Activated naive CD4-positive, alpha-beta T cell treated with anti-CD3 and anti-CD28 coated beads for 36 hours (primary cell): ENCODE data around the gene PRR11. TPM values are rescaled to one million over a fixed set of nuclear protein-coding genes. Genes with fewer than 3 reads are reported as not detected.
"Not testable (repeated sequence)": the region's sequence is repeated elsewhere in the genome, so short reads cannot be mapped to it uniquely, and the experiment has no call there.

Experiments used
- CTCF ChIA-PET: fragments of 350-600 bp; sonication (Branson Sonifier 250); formaldehyde crosslinking; loops from one replicate; lab custom pipeline; 2021; ENCODE audit warnings: antibody characterized with exemption; lab: Charles Lee
- DNase-seq: peaks from one replicate; pipeline ENCODE4 v3.0.0-alpha.2; 2020
- H3K27ac Mint-ChIP-seq: one replicate; pipeline ENCODE4 v1.8.0; 2021; ENCODE audit warnings: mild to moderate bottlenecking, mixed read lengths
- H3K27me3 Mint-ChIP-seq: one replicate; pipeline ENCODE4 v1.8.0; 2021; ENCODE audit warnings: low read depth, mixed read lengths
- H3K36me3 Mint-ChIP-seq: one replicate; pipeline ENCODE4 v1.8.0; 2021; ENCODE audit warnings: low read depth, mixed read lengths
- H3K4me1 Mint-ChIP-seq: one replicate; pipeline ENCODE4 v1.8.0; 2021; ENCODE audit warnings: low read depth, mixed read lengths
- H3K4me3 Mint-ChIP-seq: one replicate; pipeline ENCODE4 v1.8.0; 2021; ENCODE audit warnings: mild to moderate bottlenecking, moderate library complexity, mixed read lengths
- H3K9me3 Mint-ChIP-seq: one replicate; pipeline ENCODE4 v1.8.0; 2021; ENCODE audit warnings: mixed read lengths
- intact Hi-C: fragments of 100-400 bp; cut with micrococcal nuclease; formaldehyde crosslinking; loops from one replicate; pipeline ENCODE4 v1.15.1; 2023
- total RNA-seq, 2 experiments: library from RNA; stranded (reverse); gene quantifications; one replicate each; pipeline ENCODE4 v1.2.3, GENCODE V29; 2021

PRR11 gene
- total RNA-seq, 2 experiments from 2014 or later = 77.4 to 82.1 TPM

GRCh38 chr17:59154292-59154720 is 1.2 kb upstream of the PRR11 start:
- Mint-ChIP-seq H3K27me3 (no peaks in the 10 kb centered on the region), H3K9me3 (no peaks in the 10 kb centered on the region), H3K4me1 (peaks cover 35% of the 10 kb centered on the region), H3K27ac (no peak overlapping the region), H3K36me3 (peaks cover 10% of the 10 kb centered on the region), H3K4me3 (no peak overlapping the region)
- CTCF ChIA-PET = no interaction called here
- intact Hi-C loops = loop anchor here (2.0 kb wide), 3 partner anchors 464 to 1372 kb away; partner anchors contain the start of genes APPBP2 and CLTC
- peak; percentile 71 for DNase-seq

DNA sequence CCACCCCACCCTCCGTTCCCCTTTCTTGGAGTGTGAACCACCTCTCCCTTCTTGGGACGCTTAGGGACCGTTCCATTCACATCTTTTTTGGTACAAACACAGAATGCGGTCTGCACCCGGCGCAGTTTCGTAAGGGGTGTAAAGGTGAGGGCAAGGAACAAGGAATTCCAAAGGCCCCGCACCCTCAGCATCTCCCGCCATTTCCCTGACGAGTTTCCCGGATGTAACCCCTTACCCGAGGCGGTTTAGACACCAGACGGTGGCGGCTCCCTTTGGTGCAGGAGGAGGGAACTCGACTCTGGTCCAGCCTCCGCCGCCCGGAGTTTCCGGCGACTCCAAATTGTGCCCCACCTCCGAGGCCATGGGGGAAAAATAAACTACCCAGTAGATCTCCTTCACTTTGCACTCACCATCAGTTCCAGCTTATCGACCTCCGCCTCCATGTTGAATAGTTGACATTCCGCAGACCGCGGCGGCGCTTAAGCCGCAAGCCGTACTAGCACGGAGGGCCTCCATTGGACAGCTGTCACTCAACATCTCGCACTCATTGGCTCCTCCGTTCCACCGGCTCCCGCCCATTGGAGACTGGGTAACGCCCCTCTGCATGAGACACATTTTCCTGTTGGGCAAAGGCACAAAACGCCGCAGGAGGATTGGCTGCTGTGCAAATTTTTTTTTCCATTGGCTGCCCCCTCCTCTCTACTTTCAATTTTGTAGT is 666 bp upstream of the PRR11 start, which contains the start of gene SKA2:
Gene SKA2, minus strand, starts transcription at position 466 of the 718 bp plus-strand sequence. Its CDS starts 23 bp downstream, at position 443.
- peak; percentile 99 for DNase-seq
- Mint-ChIP-seq H3K36me3 (peaks cover 10% of the 10 kb centered on the region), H3K4me1 (peaks cover 29% of the 10 kb centered on the region), H3K9me3 (no peaks in the 10 kb centered on the region), H3K27ac (no peak within 1 kb of the TSS), H3K4me3 (no peak within 1 kb of the TSS), H3K27me3 (no peaks in the 10 kb centered on the region)
- CTCF ChIA-PET = interaction anchor here (0.5 to 0.9 kb wide), 3 partner anchors 46 to 58 kb away, joined by 3 read pairs; partner anchors contain the start of gene TRIM37
- intact Hi-C loops = loop anchor here (1.0 to 5.0 kb wide), 16 partner anchors 49 to 1522 kb away; partner anchors contain the start of genes APPBP2, BCAS3, CLTC and DHX40

DNA sequence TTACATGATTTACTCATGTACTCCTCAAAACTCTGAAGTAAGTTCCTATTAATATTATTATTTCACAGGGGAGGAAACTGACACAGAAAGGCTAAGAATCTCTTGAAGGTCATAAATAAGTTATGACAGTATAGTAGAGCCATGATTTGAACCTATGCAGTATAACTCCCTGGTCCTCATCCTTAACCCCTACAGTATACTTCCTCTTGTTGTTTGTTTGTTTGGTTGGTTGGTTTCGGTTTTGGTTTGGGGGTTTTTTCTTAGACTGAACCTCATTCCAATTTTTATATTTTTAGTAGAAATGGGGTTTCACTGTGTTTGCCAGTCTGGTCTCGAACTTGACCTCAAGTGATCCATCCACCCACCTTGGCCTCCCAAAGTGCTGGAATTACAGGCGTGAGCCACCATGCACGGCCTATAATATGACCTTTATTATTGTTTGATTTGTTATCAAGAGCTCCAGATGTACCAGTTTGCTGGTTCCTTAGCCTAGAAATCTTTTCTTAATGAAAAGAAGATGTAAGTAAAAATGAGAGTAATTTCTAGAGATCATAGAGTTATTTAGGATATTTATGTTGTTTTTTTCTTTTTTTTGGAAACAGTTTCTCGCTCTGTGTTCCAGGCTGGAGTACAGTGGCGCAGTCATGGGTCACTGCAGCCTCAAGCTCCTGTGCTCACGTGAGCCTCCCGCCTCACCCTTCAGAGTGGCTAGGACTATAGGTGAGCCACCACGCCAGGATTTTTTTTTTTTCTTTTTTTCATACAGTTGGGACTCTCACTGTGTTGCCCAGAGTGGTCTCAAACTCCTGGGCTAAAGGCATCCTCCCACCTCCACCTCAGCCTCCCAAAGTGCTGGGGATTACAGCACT is 4.8 kb downstream of the PRR11 start:
- Mint-ChIP-seq H3K4me3 (no peak overlapping the region), H3K27ac (no peak overlapping the region), H3K9me3 (no peaks in the 10 kb centered on the region), H3K36me3 (no peaks in the 10 kb centered on the region), H3K27me3 (no peaks in the 10 kb centered on the region), H3K4me1 (peaks cover 2% of the 10 kb centered on the region)
- CTCF ChIA-PET = interaction anchor here (0.6 to 0.7 kb wide), 2 partner anchors 346 to 399 kb away, joined by 3 to 4 read pairs; no protein-coding TSS in a partner anchor
- no peak for DNase-seq
- intact Hi-C loops = no loop called here

DNA sequence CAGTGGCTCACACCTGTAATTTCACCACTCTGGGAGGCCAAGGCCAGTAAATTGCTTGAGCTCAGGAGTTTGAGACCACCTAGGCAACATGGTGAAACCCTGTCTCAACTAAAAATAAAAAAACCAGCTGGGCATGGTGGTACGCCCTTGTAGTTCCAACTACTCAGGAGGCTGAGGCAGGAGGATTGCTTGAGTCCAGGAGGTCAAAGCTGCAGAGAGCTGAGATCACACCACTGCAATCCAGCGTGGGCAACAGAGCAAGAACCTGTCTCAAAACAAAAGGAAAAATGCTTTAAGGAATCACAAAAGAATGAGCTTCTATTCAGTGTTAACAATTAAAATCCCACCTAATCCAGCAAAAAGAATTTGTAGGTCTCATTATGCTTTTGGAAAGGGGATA is 5.9 kb downstream of the PRR11 start:
- Mint-ChIP-seq H3K9me3 (no peaks in the 10 kb centered on the region), H3K4me3 (no peak overlapping the region), H3K36me3 (no peaks in the 10 kb centered on the region), H3K27me3 (no peaks in the 10 kb centered on the region), H3K4me1 (no peaks in the 10 kb centered on the region), H3K27ac (no peak overlapping the region)
- CTCF ChIA-PET = interaction anchor here (0.6 to 0.7 kb wide), 2 partner anchors 347 to 398 kb away, joined by 3 to 4 read pairs; no protein-coding TSS in a partner anchor
- intact Hi-C loops = no loop called here
- DNase-seq = no peak

DNA sequence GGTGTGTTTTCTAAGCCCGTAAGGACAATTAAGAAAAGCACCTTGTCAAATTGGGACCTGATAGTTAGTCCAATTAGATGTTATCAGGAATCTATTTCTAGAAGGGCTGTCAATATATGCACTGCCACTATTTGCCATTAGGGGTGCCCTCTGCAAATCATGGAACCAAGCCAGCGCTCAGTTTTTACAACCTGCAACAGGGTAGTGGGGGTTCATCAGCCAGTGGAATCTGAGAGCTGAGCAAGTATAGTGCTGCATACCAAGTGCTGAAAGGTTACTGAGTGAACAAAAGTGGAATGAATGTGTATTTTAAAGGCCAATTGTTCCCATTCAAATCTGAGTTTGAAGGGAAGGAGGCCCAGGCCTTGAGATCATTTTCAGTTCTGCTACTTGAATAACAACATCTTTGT is 10.4 kb downstream of the PRR11 start:
- no peaks in the 10 kb centered on the region for H3K9me3 Mint-ChIP-seq
- CTCF ChIA-PET = interaction anchor here (0.7 to 1.9 kb wide), 4 partner anchors 10 to 44 kb away, joined by 3 read pairs; partner anchors contain the start of genes PRR11 and SMG8
- H3K36me3 Mint-ChIP-seq = peaks cover 3% of the 10 kb centered on the region
- no peak overlapping the region for H3K4me3 Mint-ChIP-seq
- H3K27me3 Mint-ChIP-seq = no peaks in the 10 kb centered on the region
- no peak overlapping the region for H3K27ac Mint-ChIP-seq
- intact Hi-C loops = no loop called here
- peaks cover 3% of the 10 kb centered on the region for H3K4me1 Mint-ChIP-seq
- DNase-seq = peak; percentile 44

GRCh38 chr17:59167571-59168001 is 12.0 kb downstream of the PRR11 start:
- no peak overlapping the region for H3K4me3 Mint-ChIP-seq
- no peak overlapping the region for H3K27ac Mint-ChIP-seq
- peak; percentile 14 for DNase-seq
- CTCF ChIA-PET = no interaction called here
- no peaks in the 10 kb centered on the region for H3K9me3 Mint-ChIP-seq
- H3K27me3 Mint-ChIP-seq = no peaks in the 10 kb centered on the region
- intact Hi-C loops = no loop called here
- H3K4me1 Mint-ChIP-seq = peaks cover 3% of the 10 kb centered on the region
- peaks cover 3% of the 10 kb centered on the region for H3K36me3 Mint-ChIP-seq

DNA sequence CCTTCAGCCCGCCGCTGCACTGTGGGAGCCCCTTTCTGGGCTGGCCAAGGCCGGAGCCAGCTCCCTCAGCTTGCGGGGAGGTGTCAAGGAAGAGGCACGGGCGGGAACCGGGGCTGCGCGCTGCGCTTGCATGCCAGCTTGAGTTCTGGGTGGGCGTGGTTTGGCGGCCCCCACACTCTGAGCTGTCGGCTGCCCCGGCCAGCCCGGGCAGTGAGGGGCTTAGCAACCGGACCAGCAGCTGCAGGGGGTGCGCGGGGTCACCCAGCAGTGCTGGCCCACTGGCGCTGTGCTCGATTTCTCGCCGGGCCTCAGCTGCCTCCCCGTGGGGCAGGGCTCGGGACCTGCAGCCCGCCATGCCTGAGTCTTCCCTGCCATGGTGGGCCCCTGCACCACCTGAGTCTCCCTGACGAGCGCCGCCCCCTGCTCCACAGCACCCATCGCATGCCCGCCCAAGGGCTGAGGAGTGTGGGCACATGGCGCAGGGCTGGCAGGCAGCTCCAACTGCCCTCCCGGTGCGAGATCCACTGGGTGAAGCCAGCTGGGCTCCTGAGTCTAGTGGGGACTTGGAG is 17.0 kb downstream of the PRR11 start:
- Mint-ChIP-seq H3K9me3 (no peaks in the 10 kb centered on the region), H3K4me1 (peaks cover 3% of the 10 kb centered on the region), H3K27ac (no peak overlapping the region), H3K36me3 (peaks cover 10% of the 10 kb centered on the region), H3K4me3 (no peak overlapping the region), H3K27me3 (no peaks in the 10 kb centered on the region)
- intact Hi-C loops = no loop called here
- CTCF ChIA-PET = no interaction called here
- DNase-seq = no peak

DNA sequence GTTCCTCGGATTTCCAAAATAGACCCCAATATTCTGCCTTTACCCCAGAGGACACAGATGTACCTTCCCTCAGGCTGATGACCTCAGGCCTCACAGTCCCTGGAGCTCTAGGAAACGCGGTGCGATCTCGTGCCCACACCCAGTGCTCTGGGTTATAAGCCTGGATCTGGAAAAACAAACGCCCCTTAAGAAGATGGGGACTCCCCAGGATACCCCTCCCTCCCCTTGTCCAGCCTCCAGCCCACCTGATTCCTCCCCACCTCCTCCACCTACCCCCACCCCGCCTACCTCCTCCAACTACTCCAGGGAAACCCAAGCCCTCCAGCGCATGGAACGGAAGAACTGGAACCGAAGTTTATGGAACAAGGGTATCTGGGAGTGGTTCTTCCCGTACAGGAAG is 19.1 kb downstream of the PRR11 start:
- H3K4me3 Mint-ChIP-seq = no peak overlapping the region
- H3K9me3 Mint-ChIP-seq = no peaks in the 10 kb centered on the region
- DNase-seq = no peak
- no peaks in the 10 kb centered on the region for H3K4me1 Mint-ChIP-seq
- H3K36me3 Mint-ChIP-seq = peaks cover 10% of the 10 kb centered on the region
- intact Hi-C loops = no loop called here
- H3K27ac Mint-ChIP-seq = no peak overlapping the region
- CTCF ChIA-PET = no interaction called here
- no peaks in the 10 kb centered on the region for H3K27me3 Mint-ChIP-seq

- Mint-ChIP-seq H3K27me3 (no peaks in the 10 kb centered on the region), H3K36me3 (peaks cover 10% of the 10 kb centered on the region), H3K4me3 (no peak overlapping the region), H3K27ac (no peak overlapping the region), H3K4me1 (no peaks in the 10 kb centered on the region), H3K9me3 (no peaks in the 10 kb centered on the region)
- intact Hi-C loops = no loop called here
- no peak for DNase-seq
- CTCF ChIA-PET = no interaction called here
Measured at GRCh38 chr17:59175076-59175475, 19.5 kb downstream of the PRR11 start.

DNA sequence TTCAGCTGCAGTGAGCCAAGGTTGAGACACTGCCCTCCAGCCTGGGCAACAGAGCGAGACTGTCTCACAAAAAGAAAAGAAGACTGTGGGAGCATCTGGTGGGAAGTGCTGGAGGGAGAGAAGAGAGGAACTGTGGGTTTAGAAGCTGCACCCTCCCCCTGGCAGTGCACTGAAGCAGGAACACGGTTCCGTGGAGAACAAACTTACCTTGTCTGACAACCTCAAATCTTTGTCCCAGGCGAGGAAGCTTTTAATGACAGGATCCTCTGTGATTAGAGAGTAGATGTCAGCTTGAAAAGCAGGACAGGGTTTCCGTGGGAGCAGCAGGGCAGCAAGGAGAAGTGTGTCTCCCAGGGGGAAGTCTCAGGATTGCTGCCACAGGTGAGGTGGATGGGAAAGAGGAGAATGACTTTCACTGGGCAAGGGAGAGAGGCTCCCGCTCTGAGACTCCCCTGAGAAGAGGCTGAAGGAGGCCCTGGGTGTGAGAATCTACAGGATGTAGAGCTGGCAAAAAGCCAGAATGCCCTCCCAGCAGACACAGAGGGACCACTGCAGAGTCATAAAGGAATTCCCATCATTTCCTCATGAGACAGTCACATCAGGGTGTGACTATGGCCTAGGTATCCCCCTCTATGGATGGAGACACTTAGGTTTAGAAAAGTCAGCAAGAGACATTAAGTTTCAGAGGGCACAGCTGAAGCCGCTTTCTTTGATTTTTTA is 22.9 kb downstream of the PRR11 start:
- intact Hi-C loops = no loop called here
- Mint-ChIP-seq H3K27me3 (no peaks in the 10 kb centered on the region), H3K36me3 (peaks cover 6% of the 10 kb centered on the region), H3K4me3 (no peak overlapping the region), H3K9me3 (no peaks in the 10 kb centered on the region), H3K4me1 (no peaks in the 10 kb centered on the region), H3K27ac (no peak overlapping the region)
- DNase-seq = no peak
- CTCF ChIA-PET = no interaction called here

GRCh38 chr17:59179601-59180000 is 24.1 kb downstream of the PRR11 start:
- H3K9me3 Mint-ChIP-seq, H3K4me1 Mint-ChIP-seq, H3K4me3 Mint-ChIP-seq, H3K27me3 Mint-ChIP-seq, H3K27ac Mint-ChIP-seq, H3K36me3 Mint-ChIP-seq, DNase-seq, intact Hi-C loops: not testable (repeated sequence)
- CTCF ChIA-PET = interaction anchor here (0.8 kb wide), 1 partner anchor 291 kb away, joined by 4 read pairs; no protein-coding TSS in a partner anchor
